Measurements from ENCODE around the gene SNRK. TPM values are rescaled to one million over a fixed set of nuclear protein-coding genes. Genes with fewer than 3 reads are reported as not detected.

Gene SNRK
- total RNA-seq, 1 donor from 2014 or later = 18.2 TPM

DNA sequence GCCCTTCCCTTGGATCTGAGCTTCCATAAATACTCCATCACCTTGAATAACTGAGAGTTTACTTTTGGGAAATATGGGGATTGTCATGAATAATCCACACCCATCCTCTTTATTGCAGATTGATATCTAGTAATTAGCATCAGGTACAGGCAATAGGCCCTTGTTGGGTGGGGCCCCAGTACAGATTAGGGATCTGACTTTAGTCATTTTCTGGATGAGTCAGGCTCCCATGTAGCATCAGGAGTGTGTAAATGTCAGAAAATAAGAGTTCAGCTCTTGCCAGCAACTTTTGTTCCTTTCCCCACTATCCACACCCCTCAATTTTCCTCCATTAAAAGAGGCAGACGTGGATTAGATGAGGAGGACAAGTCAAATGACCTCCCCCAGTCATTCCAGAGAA, 17.7 kb upstream of the SNRK start:
- TF ChIP-seq, protein P1, sequence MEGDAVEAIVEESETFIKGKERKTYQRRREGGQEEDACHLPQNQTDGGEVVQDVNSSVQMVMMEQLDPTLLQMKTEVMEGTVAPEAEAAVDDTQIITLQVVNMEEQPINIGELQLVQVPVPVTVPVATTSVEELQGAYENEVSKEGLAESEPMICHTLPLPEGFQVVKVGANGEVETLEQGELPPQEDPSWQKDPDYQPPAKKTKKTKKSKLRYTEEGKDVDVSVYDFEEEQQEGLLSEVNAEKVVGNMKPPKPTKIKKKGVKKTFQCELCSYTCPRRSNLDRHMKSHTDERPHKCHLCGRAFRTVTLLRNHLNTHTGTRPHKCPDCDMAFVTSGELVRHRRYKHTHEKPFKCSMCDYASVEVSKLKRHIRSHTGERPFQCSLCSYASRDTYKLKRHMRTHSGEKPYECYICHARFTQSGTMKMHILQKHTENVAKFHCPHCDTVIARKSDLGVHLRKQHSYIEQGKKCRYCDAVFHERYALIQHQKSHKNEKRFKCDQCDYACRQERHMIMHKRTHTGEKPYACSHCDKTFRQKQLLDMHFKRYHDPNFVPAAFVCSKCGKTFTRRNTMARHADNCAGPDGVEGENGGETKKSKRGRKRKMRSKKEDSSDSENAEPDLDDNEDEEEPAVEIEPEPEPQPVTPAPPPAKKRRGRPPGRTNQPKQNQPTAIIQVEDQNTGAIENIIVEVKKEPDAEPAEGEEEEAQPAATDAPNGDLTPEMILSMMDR (conservative IDR thresholded peaks at IDR 0.05) = no peak
- Mint-ChIP-seq H3K36me3 (ENCODE audit: low read depth) (no peaks in the 10 kb centered on the region), H3K9me3 (no peaks in the 10 kb centered on the region), H3K27ac (ENCODE audit: unreplicated experiment) (no peak overlapping the region), H3K27me3 (ENCODE audit: low read depth) (no peaks in the 10 kb centered on the region), H3K4me1 (no peaks in the 10 kb centered on the region), H3K4me3 (no peak overlapping the region)
- no peak for DNase-seq (ENCODE audit: low read depth, low spot score)

DNA sequence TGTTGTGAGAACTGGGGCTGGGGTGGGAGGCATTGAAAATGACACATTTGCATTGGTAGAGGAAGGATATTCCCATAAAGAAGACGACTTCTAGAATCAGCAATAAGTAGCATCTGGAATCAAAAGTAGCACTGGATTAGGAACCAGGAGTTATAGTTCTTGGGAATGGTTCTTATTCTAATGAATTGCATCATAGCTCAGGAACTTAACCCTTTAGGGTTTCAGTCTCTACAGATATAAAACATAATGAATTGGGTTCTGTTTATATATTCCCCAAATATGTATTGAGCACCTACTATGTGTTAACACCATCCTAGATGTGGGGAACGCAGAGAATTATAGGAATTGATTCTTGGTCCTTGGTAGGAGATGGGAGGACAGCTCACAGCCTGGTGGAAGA, 16.3 kb upstream of the SNRK start:
- DNase-seq (ENCODE audit: low read depth, low spot score) = no peak
- H3K36me3 Mint-ChIP-seq (ENCODE audit: low read depth) = no peaks in the 10 kb centered on the region
- H3K9me3 Mint-ChIP-seq = no peaks in the 10 kb centered on the region
- TF ChIP-seq, protein P1 (conservative IDR thresholded peaks at IDR 0.05) = no peak
- no peaks in the 10 kb centered on the region for H3K4me1 Mint-ChIP-seq
- H3K27ac Mint-ChIP-seq (ENCODE audit: unreplicated experiment) = no peak overlapping the region
- no peaks in the 10 kb centered on the region for H3K27me3 Mint-ChIP-seq (ENCODE audit: low read depth)
- H3K4me3 Mint-ChIP-seq = no peak overlapping the region

- Mint-ChIP-seq H3K4me3 (no peak overlapping the region), H3K9me3 (no peaks in the 10 kb centered on the region), H3K27ac (ENCODE audit: unreplicated experiment) (no peak overlapping the region), H3K36me3 (ENCODE audit: low read depth) (no peaks in the 10 kb centered on the region), H3K4me1 (no peaks in the 10 kb centered on the region), H3K27me3 (ENCODE audit: low read depth) (peaks cover 8% of the 10 kb centered on the region)
- TF ChIP-seq, protein P1 (conservative IDR thresholded peaks at IDR 0.05) = no peak
- no peak for DNase-seq (ENCODE audit: low read depth, low spot score)
Measured at GRCh38 chr3:43273416-43273815, 12.9 kb upstream of the SNRK start.

DNA sequence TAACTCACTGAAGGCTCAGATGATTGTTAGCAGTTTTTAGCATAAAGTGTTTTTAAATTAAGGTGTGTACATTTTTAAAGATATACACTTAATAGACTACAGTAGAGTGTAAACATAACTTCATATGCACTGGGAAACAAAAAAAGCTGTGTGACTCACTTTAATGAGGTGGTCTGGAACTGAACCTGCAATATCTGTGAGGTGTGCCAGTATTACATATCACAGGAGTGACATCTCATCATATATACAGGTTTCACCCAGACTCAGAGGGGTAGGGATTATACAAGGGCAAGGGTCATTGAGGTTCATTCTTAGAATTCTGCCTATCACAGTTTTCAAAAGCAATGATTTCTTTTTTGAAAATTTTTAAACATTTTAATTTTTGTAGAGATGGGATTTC, 7.3 kb upstream of the SNRK start:
- no peak overlapping the region for H3K4me3 Mint-ChIP-seq
- no peaks in the 10 kb centered on the region for H3K9me3 Mint-ChIP-seq
- no peak overlapping the region for H3K27ac Mint-ChIP-seq (ENCODE audit: unreplicated experiment)
- no peaks in the 10 kb centered on the region for H3K4me1 Mint-ChIP-seq
- DNase-seq (ENCODE audit: low read depth, low spot score) = no peak
- no peaks in the 10 kb centered on the region for H3K36me3 Mint-ChIP-seq (ENCODE audit: low read depth)
- peaks cover 27% of the 10 kb centered on the region for H3K27me3 Mint-ChIP-seq (ENCODE audit: low read depth)
- TF ChIP-seq, protein P1 (conservative IDR thresholded peaks at IDR 0.05) = no peak

DNA sequence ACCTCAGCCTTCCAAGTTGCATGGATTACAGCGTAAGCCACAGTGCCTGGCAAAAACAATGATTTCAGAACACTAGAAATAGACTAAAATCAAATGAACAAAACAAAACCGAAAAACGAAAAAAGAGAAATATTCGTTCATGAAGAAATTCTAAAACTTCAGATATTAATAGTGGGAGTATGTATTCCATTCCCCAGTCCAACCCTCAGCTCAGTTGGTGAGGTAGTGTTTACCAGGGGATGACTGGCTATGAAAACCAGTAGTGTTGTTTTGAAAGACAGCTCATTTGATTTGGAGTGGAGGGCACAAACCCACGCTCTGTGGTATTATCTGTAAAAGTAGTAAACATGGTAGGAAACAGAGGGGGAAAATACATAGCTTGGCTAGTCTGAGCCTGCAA, 6.8 kb upstream of the SNRK start:
- Mint-ChIP-seq H3K9me3 (no peaks in the 10 kb centered on the region), H3K4me3 (no peak overlapping the region), H3K36me3 (ENCODE audit: low read depth) (no peaks in the 10 kb centered on the region), H3K27ac (ENCODE audit: unreplicated experiment) (no peak overlapping the region), H3K4me1 (no peaks in the 10 kb centered on the region), H3K27me3 (ENCODE audit: low read depth) (peaks cover 27% of the 10 kb centered on the region)
- TF ChIP-seq, protein P1 (conservative IDR thresholded peaks at IDR 0.05) = no peak
- no peak for DNase-seq (ENCODE audit: low read depth, low spot score)

DNA sequence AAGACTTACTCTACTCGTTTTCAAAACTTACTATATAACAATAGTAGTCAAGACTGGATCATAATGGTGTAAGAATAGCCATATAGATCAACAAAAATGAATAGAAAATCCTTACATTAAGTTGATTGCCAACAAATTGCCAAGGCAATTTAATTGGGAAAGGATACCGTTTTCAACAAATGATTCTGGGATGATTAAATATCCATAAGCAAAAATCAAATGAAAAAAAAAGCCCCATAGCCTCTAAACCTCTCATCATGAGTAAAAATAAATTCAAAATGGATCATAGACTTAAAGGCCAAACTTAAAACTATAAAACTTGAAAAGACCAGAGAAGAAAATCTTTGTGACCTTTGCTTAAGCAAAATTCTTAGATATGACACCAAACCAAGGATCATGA, 5.3 kb upstream of the SNRK start:
- H3K27ac Mint-ChIP-seq (ENCODE audit: unreplicated experiment) = no peak overlapping the region
- no peaks in the 10 kb centered on the region for H3K36me3 Mint-ChIP-seq (ENCODE audit: low read depth)
- DNase-seq (ENCODE audit: low read depth, low spot score) = no peak
- H3K4me3 Mint-ChIP-seq = no peak overlapping the region
- peaks cover 5% of the 10 kb centered on the region for H3K4me1 Mint-ChIP-seq
- H3K9me3 Mint-ChIP-seq = no peaks in the 10 kb centered on the region
- H3K27me3 Mint-ChIP-seq (ENCODE audit: low read depth) = peaks cover 31% of the 10 kb centered on the region
- TF ChIP-seq, protein P1 (conservative IDR thresholded peaks at IDR 0.05) = no peak
